ENCODE results near the gene EHF. TPM values are rescaled to one million over a fixed set of nuclear protein-coding genes. Genes with fewer than 3 reads are reported as not detected.
"Not testable (repeated sequence)": the region's sequence is repeated elsewhere in the genome, so short reads cannot be mapped to it uniquely, and the experiment has no call there.

Gene EHF
- total and polyA plus RNA-seq, 10 donors = 0.02 to 1.8 (median 0.40) TPM; not detected in 2

DNA sequence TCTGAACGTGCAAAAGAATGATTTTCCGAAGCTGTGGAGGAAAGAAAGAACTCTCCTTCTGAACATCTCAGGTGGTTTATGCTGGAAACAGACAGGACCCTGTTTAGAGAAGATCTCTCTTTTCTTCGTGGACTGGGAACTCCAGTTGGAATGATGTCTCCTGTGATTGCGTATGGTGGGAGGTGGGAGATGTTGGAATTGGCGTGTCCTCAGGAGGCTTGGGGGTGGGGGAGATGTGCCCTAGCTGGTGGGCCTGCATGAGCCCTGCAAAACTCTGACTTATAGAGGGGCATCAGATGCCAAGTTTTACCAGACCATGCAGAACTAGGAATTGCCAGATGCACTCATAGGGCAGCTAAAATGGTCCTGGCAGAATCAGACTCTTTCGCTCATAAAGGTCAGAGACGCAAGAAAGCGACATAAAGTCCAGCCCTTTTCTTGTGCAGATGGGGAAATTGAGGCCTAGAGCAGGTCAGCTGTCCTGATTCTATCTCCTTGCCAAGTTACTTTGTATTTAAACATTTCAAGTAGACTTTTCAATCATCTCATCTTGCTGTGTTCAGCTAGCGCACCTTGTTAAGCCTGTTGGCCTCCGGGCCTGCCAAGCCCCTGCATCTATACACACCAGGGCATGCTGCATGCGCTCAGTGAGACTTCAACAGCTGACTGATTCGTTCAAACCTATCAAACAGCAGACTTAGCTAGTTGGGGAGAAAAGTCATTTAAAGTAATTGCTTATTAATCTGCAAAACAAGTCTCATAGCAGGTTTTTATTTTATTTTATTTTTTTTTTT, 34.2 kb upstream of the EHF start:
- intact Hi-C loops (cut with DNase I; ENCODE audit: low total_unique reads) = loop anchor here (5.0 kb wide), 1 partner anchor 306 kb away; no protein-coding TSS in a partner anchor
- H3K9me3 ChIP-seq = no peaks in the 10 kb centered on the region
- 62 to 73% (median 67%) methylated on average over 12 of the region's 12 CpGs for WGBS, 5 donors
- no peak for DNase-seq
- no peak overlapping the region for H3K4me3 ChIP-seq
- peaks cover 0 to 19% (median 14%) of the 10 kb centered on the region in 6 donors for H3K4me1 ChIP-seq
- no peaks in the 10 kb centered on the region for H3K36me3 ChIP-seq
- H3K27me3 ChIP-seq (replicated peaks in 1 of 7) = peaks cover 0 to 11% (median 0%) of the 10 kb centered on the region in 7 donors
- TF ChIP-seq POLR2A (IDR thresholded peaks at IDR 0.05) (no peak), CTCF (IDR thresholded peaks at IDR 0.05 in 8 of 11, conservative IDR thresholded peaks at IDR 0.05 in 3 of 11) (peak in 1 of 11 experiments; percentile 10), POLR2AphosphoS5 (IDR thresholded peaks at IDR 0.05) (no peak)
- H3K27ac ChIP-seq = no peak overlapping the region

GRCh38 chr11:34587282-34587677, 33.6 kb upstream of the EHF start:
- H3K36me3 ChIP-seq = no peaks in the 10 kb centered on the region
- no peak for TF ChIP-seq POLR2A (IDR thresholded peaks at IDR 0.05)
- no peak for TF ChIP-seq POLR2AphosphoS5 (IDR thresholded peaks at IDR 0.05)
- no peak for TF ChIP-seq CTCF (IDR thresholded peaks at IDR 0.05 in 8 of 11, conservative IDR thresholded peaks at IDR 0.05 in 3 of 11)
- peaks cover 0 to 19% (median 14%) of the 10 kb centered on the region in 6 donors for H3K4me1 ChIP-seq
- 85 to 91% (median 90%) methylated on average over 5 of the region's 5 CpGs for WGBS, 5 donors
- DNase-seq = no peak
- no peak overlapping the region for H3K27ac ChIP-seq
- intact Hi-C loops (cut with DNase I; ENCODE audit: low total_unique reads) = loop anchor here (5.0 kb wide), 1 partner anchor 305 kb away; no protein-coding TSS in a partner anchor
- peaks cover 0 to 11% (median 0%) of the 10 kb centered on the region in 7 donors for H3K27me3 ChIP-seq (replicated peaks in 1 of 7)
- no peak overlapping the region for H3K4me3 ChIP-seq
- no peaks in the 10 kb centered on the region for H3K9me3 ChIP-seq

DNA sequence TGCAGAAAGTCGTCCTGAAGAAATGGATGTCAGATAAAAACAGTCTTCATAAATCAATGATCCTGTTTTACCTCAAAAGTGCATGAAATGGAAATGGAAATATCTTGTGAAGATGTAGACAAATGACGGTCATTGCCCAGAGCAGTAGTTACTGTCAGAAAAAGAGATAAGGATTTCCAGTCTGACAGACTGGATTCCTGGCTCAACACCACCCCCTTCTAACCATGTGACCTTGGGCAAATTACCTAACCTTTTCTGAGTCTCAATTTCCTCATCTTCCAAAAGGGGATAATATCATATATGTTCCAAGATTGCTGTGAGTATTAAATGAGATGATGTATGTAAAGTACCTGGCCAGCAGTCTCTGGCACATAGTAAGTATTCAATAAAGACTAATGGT, 32.9 kb upstream of the EHF start:
- H3K4me3 ChIP-seq = no peak overlapping the region
- H3K4me1 ChIP-seq = peaks cover 0 to 19% (median 14%) of the 10 kb centered on the region in 6 donors
- H3K27ac ChIP-seq = no peak overlapping the region
- WGBS, 5 donors = 62 to 83% (median 79%) methylated on average over 2 of the region's 2 CpGs
- TF ChIP-seq POLR2A (IDR thresholded peaks at IDR 0.05) = no peak
- no peak for TF ChIP-seq CTCF (IDR thresholded peaks at IDR 0.05 in 8 of 11, conservative IDR thresholded peaks at IDR 0.05 in 3 of 11)
- TF ChIP-seq POLR2AphosphoS5 (IDR thresholded peaks at IDR 0.05) = no peak
- H3K9me3 ChIP-seq = peaks cover 0 to 7% (median 0%) of the 10 kb centered on the region in 8 donors
- no peak for DNase-seq
- intact Hi-C loops (cut with DNase I; ENCODE audit: low total_unique reads) = loop anchor here (5.0 kb wide), 1 partner anchor 304 kb away; no protein-coding TSS in a partner anchor
- H3K36me3 ChIP-seq = no peaks in the 10 kb centered on the region
- H3K27me3 ChIP-seq (replicated peaks in 1 of 7) = peaks cover 0 to 11% (median 0%) of the 10 kb centered on the region in 7 donors

- WGBS, 5 donors = 68 to 82% (median 74%) methylated on average over 4 of the region's 4 CpGs
- intact Hi-C loops (cut with DNase I; ENCODE audit: low total_unique reads) = loop anchor here (5.0 kb wide), 1 partner anchor 304 kb away; no protein-coding TSS in a partner anchor
- no peak overlapping the region for H3K4me3 ChIP-seq
- peaks cover 0 to 11% (median 0%) of the 10 kb centered on the region in 7 donors for H3K27me3 ChIP-seq (replicated peaks in 1 of 7)
- no peak overlapping the region for H3K27ac ChIP-seq
- DNase-seq = no peak
- TF ChIP-seq POLR2A (IDR thresholded peaks at IDR 0.05) (no peak), CTCF (IDR thresholded peaks at IDR 0.05 in 8 of 11, conservative IDR thresholded peaks at IDR 0.05 in 3 of 11) (no peak), POLR2AphosphoS5 (IDR thresholded peaks at IDR 0.05) (no peak)
- peaks cover 0 to 19% (median 14%) of the 10 kb centered on the region in 6 donors for H3K4me1 ChIP-seq
- peaks cover 0 to 9% (median 0%) of the 10 kb centered on the region in 8 donors for H3K9me3 ChIP-seq
- H3K36me3 ChIP-seq = no peaks in the 10 kb centered on the region
Observed at GRCh38 chr11:34588701-34589100, 32.2 kb upstream of the EHF start.

DNA sequence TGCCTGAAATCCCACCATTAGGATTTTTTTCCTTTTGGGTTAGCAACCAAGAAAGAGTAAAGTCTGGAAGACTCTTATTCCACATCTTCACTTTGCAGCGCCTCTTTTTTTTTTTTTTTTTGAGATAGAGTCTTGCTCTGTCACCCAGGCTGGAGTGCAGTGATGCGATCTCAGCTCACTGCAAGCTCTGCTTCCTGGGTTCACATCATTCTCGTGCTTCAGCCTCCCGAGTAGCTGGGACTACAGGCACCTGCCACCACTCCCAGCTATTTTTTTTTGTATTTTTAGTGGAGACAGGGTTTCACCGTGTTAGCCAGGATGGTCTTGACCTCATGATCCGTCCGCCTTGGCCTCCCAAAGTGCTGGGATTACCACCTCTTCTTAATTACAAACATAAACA, 31.7 kb upstream of the EHF start:
- intact Hi-C loops (cut with DNase I; ENCODE audit: low total_unique reads) = loop anchor here (5.0 kb wide), 1 partner anchor 303 kb away; no protein-coding TSS in a partner anchor
- peaks cover 0 to 19% (median 14%) of the 10 kb centered on the region in 6 donors for H3K4me1 ChIP-seq
- not testable (repeated sequence) for H3K9me3 ChIP-seq, H3K4me3 ChIP-seq, H3K36me3 ChIP-seq, DNase-seq, H3K27ac ChIP-seq
- peaks cover 0 to 11% (median 0%) of the 10 kb centered on the region in 7 donors for H3K27me3 ChIP-seq (replicated peaks in 1 of 7)
- 78 to 87% (median 81%) methylated on average over 7 of the region's 7 CpGs for WGBS, 5 donors

Measured in spleen (tissue), 11 donors.